AG09319 (cell line): ENCODE results near the gene PTGR1.

Experiments
- DNase-seq: peaks from one replicate; pipeline ENCODE4 v3.0.0-alpha.2; 2010; ENCODE audit warnings: low read depth; ENCODE audit errors: extremely low read depth
- CTCF ChIP-seq: IDR thresholded peaks from 2 replicates; pipeline ENCODE4 v1.5.1; 2011; ENCODE audit warnings: low read depth, mild to moderate bottlenecking, inconsistent platforms, low read length, moderate library complexity

PTGR1 gene

GRCh38 chr9:111599092-111599954 lies at the start of gene PTGR1:
TSS of gene PTGR1 (minus strand) at chr9:111599647. CDS start at chr9:111597422, 2,225 bp downstream.
- peak; percentile 65 for DNase-seq

GRCh38 chr9:111649016-111649415 lies 49.6 kb upstream of the PTGR1 start:
- DNase-seq: no peak
- TF ChIP-seq CTCF: no peak

More at GRCh38 chr9:111599092-111599954, at the start of gene PTGR1:
- TF ChIP-seq CTCF: no peak

GRCh38 chr9:111648066-111648465 lies 48.6 kb upstream of the PTGR1 start:
- no peak for TF ChIP-seq CTCF
- no peak for DNase-seq

GRCh38 chr9:111646417-111646816 lies 47.0 kb upstream of the PTGR1 start:
- DNase-seq: no peak
- no peak for TF ChIP-seq CTCF

- no peak for DNase-seq
- no peak for TF ChIP-seq CTCF
Observed at GRCh38 chr9:111645806-111646205, 46.4 kb upstream of the PTGR1 start.

- no peak for TF ChIP-seq CTCF
- DNase-seq: no peak
Observed at GRCh38 chr9:111644195-111644772, 44.8 kb upstream of the PTGR1 start.

GRCh38 chr9:111637421-111637950 lies 38.0 kb upstream of the PTGR1 start:
- no peak for DNase-seq
- no peak for TF ChIP-seq CTCF
